Activated T-cell treated with anti-CD3 and anti-CD28 coated beads, Interleukin-2, amount 50 U/mL, for 48 hours (primary cell): ENCODE data around the gene ZNF487.
"Not testable (repeated sequence)": the region's sequence is repeated elsewhere in the genome, so short reads cannot be mapped to it uniquely, and the experiment has no call there.

ENCODE experiments used
- DNase-seq, 2 experiments: peaks; one replicate each; pipeline ENCODE4 v3.0.0-alpha.2; 2020

Gene ZNF487

DNA sequence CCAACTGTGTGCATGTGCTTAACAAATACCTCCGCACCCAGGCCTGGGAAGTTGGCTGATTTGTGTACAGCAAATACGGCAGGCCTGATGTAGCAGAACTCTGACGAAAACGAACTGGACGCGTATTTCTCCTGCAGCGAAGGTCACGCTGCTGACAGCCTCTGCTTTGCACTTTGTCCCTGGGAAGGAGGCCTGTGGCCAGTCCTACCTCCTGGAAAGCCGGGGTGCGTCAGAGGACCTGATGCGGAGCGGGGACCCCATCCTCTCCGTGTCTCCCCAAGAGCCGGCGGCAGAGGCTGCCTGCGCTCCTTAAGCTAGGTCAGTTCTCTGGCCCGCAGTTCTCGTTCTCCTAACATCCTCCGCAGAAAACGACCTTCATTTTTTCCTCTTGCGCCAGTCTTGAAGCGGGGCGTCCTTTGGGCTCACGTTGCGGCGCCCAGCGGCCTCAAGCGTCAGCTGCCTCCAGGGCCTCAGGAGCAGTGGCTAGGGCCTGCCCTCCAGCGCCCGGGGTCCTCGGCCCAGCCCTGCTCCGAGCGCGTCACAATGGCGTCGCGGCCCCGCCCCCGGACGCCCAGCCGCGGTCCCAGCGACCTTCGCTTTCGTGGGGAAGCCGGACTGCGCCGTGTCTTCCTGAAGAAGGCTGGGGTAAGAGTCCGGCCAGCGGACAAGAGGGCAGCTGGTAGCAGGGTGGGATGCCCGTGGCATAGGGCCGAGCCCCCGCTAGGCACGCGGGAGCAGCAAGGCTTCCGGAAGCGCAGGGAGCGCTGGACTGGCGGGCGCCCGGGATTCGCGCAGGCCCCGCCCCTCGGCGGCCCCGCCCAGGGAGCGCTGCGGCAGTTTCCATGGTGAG lies at the start of gene ZNF487:
ZNF487 (plus strand) TSS at position 821 of the 850 bp plus-strand sequence. CDS start 38,703 bp downstream, outside the sequence.
- peak; percentile 95 for DNase-seq

GRCh38 chr10:43387678-43388032 lies 49.3 kb upstream of the ZNF487 start:
- DNase-seq, result no peak

DNA sequence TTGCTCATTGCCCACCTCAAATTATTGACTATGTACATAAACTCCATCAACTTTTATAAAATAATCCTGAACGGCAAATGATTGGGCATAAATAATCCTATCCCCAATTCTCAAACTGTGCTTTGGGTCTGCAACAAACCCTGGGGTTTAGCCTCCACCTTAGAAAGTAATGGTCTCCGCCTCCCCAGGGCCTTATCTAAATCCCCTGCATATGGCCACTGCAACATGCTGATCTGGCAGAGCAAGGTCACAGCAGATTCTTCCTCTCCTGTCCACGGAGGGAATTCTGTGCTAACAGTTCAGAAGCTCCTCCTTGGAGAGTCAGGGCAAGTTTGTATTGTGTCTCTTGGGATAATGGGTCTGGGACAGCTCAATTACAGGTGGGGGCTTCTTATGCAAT lies 47.0 kb upstream of the ZNF487 start:
- no peak for DNase-seq

GRCh38 chr10:43390333-43390732 lies 46.6 kb upstream of the ZNF487 start:
- DNase-seq, result no peak

GRCh38 chr10:43390759-43391158 lies 46.2 kb upstream of the ZNF487 start:
- peak in 1 of 2 experiments; percentile 33 for DNase-seq

GRCh38 chr10:43391496-43391895 lies 45.4 kb upstream of the ZNF487 start:
- no peak for DNase-seq

- no peak for DNase-seq
These were observed 44.2 kb upstream of the ZNF487 start for GRCh38 chr10:43392748-43393147.

DNA sequence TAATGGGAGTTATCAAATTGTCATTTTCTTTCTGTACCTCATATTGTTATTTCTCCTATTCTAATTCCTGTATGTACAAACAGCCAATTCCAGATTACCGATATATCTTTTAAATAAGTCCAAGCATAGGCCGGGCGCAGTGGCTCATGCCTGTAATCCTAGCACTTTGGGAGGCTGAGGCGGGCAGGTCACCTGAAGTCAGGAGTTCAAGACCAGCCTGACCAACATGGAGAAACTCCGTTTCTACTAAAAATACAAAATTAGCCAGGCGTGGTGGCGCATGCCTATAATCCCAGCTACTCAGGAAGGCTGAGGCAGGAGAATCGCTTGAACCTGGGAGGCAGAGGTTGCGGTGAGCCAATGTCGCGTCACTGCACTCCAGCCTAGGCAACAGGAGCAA lies 43.7 kb upstream of the ZNF487 start:
- DNase-seq, result not testable (repeated sequence)

DNA sequence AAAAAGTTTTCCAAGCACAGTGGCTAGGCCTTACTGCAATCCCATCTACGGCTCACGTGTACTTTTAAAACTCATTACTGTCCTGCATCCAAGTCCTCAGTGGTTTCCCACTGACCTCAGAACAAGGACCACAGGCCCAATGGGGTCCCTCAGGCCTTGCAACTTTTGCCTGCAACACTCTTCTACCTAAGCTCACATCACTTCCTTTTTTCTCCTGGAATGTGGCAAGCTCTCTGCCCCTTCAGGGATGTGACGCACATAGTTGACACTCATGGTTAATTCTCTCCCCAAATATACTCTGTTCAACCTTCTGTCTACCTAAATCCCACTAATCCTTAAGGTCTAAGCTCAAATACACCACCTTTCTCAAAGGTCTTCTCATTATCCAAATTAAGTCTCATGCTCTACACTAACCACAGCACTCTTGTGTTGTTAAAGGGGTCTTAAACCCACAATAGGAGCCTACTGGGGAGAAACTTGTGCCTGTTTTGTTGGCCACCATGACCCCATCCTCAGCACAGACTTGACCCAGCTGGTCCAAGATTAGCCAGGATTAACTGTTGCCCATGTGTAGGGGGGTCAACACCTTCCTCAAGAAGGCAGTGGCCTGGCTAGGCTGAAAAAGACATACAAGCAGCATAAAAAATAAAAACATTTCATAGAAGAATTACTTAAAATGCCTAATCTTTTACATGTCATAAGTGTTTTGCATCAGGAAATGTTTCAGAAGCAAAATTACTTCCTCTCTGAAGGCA lies 43.1 kb upstream of the ZNF487 start:
- DNase-seq, result no peak

- DNase-seq, result no peak
These were observed 42.0 kb upstream of the ZNF487 start for GRCh38 chr10:43394868-43395267.

DNA sequence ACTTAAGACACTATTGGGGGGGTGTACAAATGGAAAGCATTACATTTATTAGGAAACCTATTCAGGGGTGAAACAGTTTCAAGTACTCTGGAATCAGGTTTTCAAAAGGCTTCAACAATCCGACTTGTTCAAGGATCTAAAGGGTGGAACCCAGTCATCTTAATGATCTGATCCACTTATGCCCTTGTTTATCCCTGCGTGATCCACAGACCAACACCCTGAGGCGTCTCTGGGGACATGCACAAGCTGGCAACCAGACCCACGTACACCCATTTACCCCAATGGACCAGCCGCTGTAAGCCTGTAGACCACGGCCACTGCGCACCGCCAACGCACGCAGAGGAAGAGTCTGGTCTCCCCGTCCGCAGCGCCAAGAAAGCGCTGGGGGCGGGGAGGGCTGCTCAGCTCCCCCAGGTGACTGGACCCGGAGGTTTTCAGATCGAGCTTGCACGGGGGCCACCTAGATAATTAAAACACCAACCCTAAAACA lies 41.3 kb upstream of the ZNF487 start:
- peak; percentile 67 to 70 for DNase-seq

DNA sequence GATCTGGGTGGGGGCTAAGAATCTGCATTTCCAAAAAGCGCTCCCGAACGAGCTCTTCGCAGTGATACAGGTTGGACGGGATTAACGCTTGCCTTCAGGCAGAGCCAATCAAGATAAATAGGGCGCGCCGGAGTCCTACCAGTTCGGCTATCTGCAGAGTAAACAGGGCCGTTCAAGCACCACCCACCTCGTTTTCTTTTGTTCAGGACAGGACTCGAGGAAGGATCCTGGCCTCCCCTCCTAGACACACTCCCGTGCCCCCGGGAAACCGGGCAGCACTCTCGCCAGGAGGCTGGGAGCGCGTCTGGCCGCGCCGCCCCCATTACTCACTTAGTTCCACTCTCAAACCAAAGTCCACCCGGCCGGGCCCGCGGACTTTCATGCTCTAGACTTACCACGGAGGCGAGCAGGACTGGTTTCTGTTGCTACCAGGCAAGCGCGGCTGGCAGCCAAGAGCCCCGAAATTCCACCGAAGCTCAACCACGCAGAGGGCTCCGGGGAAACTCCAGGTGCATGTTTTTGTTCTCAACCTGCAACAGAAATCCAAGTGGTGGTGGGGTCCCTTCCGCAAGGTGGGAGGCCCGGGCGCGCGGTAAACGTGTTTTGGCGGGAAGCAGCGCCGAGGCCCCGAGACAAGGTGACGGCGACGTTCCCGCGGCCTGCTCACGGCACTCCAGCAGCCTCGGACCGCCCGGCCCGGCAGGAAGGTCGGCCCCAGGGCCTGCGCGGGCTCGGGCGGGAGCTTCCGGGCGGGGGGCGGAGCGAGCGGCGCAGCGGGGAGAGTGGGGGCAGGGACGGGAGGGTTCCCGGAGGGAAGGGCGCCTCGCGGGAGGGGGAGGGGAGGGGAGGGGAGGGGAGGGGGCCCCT lies 40.6 kb upstream of the ZNF487 start:
- DNase-seq, result peak; percentile 86 to 89

GRCh38 chr10:43396928-43397624 lies 39.8 kb upstream of the ZNF487 start:
- DNase-seq, result peak; percentile 92

DNA sequence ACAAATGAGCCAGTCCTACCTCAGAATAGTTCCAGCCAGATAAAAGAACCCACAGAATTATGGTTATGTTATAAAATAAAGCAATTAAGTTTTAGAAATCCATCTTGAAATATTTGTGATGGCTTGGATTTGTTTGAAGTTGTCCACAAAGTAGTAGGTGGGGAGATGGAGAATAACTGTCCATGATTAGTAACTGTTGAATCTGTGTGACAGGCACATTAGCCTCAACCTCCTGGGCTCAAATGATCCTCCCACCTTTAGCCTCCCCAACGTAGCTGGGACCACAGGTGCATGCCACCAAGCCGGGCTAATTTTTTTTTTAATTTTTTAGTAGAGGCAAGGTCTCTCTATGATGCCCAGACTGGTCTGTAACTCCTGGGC lies 38.0 kb upstream of the ZNF487 start:
- no peak for DNase-seq

DNA sequence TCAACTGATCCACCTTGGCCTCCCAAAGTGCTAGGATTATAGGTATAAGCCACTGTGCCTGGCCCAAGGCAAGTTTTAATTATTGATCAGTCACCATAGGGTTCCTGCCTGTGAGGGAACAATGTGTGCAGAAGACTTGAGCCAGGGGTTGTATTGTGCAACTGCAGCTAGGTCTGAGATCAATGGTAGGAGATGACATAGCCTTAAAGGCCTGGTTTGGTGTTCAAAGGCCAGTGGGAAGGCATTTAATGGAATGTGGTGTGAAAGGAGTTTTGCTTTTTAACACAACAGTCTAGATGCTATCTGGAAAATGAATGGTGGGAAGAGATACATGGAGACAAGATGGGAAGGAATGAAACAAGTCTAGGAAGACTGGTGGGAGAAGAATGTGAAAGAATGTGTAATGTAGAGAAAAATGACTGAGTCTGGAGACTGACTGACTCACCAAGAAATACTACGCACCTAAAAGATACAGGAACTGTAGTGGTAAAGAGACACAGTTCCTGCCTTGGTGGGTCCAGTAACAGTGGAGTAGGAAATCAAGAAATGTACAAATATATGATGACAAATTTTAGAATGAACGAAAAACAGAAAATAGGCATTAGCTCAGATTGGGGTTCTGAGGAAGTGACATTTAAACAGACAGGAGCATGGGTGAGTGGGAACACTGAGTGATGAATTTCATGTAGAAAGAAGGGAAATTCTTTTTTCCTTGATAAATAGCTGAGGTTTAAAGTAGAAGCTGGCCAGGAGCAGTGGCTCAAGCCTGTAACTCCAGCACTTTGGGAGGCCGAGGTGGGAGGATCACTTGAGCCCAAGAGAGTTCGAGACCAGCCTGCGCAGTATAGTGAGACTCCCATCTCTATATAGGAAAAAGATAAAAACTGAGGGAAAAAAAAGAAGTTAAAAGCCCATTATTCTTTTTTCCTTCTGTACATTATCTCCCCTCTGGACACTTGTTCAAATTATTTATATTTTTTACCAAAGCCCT lies 37.3 kb upstream of the ZNF487 start:
- DNase-seq, result peak in 1 of 2 experiments; percentile 41

DNA sequence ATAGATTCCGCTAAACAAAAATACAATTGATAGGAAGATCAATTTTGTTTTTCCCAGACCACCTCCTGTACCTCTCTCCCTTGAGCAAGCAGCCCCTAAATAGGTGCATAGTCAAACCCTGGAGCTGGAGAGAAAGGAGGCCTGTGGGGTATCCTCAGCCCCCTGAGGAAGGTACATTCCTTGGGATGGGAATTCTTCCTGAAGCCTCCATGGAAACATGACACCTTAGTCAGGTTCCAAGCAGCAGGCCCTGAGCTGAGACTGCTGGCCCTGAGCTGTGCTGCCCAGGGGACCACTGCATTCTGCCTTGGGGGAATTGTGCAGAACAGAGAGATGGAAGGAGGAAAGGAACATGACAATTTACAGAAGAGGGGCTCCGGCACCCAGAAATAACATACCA lies 35.3 kb upstream of the ZNF487 start:
- no peak for DNase-seq

DNA sequence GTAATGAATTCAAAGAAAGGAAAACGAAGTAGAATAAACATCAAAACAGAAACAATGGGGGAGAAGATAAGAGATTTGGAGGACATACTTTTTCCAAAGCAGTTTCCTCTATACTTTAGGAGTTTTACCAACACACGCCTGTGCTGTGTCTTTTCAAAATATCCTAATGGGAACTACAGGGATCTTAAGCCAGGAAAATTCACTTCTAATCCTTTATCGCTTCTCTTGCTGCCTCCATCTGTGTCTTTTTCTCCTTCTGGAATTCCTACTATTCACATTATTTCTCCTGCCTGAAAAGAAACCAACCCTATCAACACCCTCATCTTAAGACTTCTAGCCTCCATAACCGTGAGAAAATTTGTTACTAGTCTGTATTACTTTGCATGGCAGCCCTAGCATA lies 34.7 kb upstream of the ZNF487 start:
- DNase-seq, result no peak

- no peak for DNase-seq
These were observed 33.9 kb upstream of the ZNF487 start for GRCh38 chr10:43402880-43403452.

- peak in 1 of 2 experiments; percentile 42 for DNase-seq
These were observed 32.8 kb upstream of the ZNF487 start for GRCh38 chr10:43403911-43404703.

GRCh38 chr10:43404704-43405084 lies 32.2 kb upstream of the ZNF487 start:
- DNase-seq, result no peak
